Left lung (tissue), 10 donors: ENCODE data around the gene ZMYM4. TPM values are rescaled to one million over a fixed set of nuclear protein-coding genes. Genes with fewer than 3 reads are reported as not detected.
"Not testable (repeated sequence)": the region's sequence is repeated elsewhere in the genome, so short reads cannot be mapped to it uniquely, and the experiment has no call there.

Experiments used
- ATAC-seq: fragments of 200-7000 bp; cut with Tn5 transposase; one replicate; pipeline ENCODE4 v1.9.1; 2020; ENCODE audit warnings: moderate library complexity
- DNase-seq, 4 donors: peaks; one replicate each; pipeline ENCODE4 v3.0.0-alpha.2; 2013 to 2020
- H3K27ac ChIP-seq, 2 donors: fragments of 200-600 bp; sonication (generic) in 1 of 2; one replicate each; pipeline versions ENCODE4 v1.5.0 to v1.8.0; 2020 to 2021
- H3K27me3 ChIP-seq, 2 donors: fragments of 200-600 bp; sonication (generic) in 1 of 2; one replicate each; pipeline versions ENCODE4 v1.5.0 to v1.8.0; 2020 to 2021
- H3K36me3 ChIP-seq, 2 donors: fragments of 200-600 bp; sonication (generic) in 1 of 2; one replicate each; pipeline versions ENCODE4 v1.5.0 to v1.8.0; 2020 to 2021
- H3K4me1 ChIP-seq, 2 donors: fragments of 200-600 bp; one replicate each; pipeline ENCODE4 v1.8.0; 2021
- H3K4me3 ChIP-seq, 2 donors: fragments of 200-600 bp; sonication (generic) in 1 of 2; one replicate each; pipeline versions ENCODE4 v1.5.0 to v1.8.0; 2020 to 2021; ENCODE audit warnings: mild to moderate bottlenecking in 1 of 2
- H3K9me3 ChIP-seq, 2 donors: fragments of 200-600 bp; sonication (generic) in 1 of 2; one replicate each; pipeline versions ENCODE4 v1.5.0 to v1.8.0; 2020 to 2021
- CTCF ChIP-seq, 2 donors: fragments of 200-600 bp; sonication (generic) in 1 of 2; IDR thresholded peaks; one replicate each; pipeline versions ENCODE4 v1.5.0 to v1.8.0; 2021; ENCODE audit warnings: antibody characterized with exemption in 2 of 2
- intact Hi-C, 2 donors: fragments of 100-400 bp; cut with DNase I; formaldehyde crosslinking; loops; one replicate each; pipeline versions ENCODE4 v1.11.2 to v1.14.2; 2022
- polyA plus RNA-seq, 6 donors: library from polyadenylated mRNA; unstranded; fragments of 120-200 nt; gene quantifications; one replicate each; pipeline ENCODE4 v1.2.1, GENCODE V29; 2013; ENCODE audit not compliant: insufficient read length in 6 of 6
- total RNA-seq, 2 donors: library from RNA; stranded (reverse); fragmentation: NEBNext Ultra II Directional; extraction: Animal tissue kit (Norgen Biotek cat#: 25700); gene quantifications; one replicate each; pipeline ENCODE4 v1.2.1, GENCODE V29; 2021
- donor health status: DM: no; HTN: yes; CAD: no.
- donor health status: DM: no; HTN: no; CAD: no.

ZMYM4 gene
- total and polyA plus RNA-seq, 8 donors = 47.7 to 75.4 (median 68.3) TPM

DNA sequence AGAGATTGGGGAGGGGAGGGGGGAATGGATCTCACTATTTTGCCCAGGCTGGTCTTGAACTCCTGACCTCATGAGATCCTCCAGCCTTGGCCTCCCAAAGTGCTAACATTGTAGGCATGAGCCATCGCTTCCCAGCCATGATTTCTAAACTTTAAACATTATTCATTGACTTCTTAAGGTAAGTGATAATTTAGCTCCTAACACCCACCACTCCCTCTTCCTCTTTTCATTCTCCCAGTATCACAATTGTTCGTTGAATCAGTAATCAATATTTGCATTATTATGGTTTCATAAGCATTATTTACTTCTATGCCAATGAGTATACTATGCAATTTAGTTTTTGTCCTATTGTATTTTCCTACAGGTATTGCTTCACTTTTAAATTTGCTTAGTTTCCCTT is 42.0 kb upstream of the ZMYM4 start:
- Histone ChIP-seq H3K9me3 (no peaks in the 10 kb centered on the region), H3K27ac (no peak overlapping the region), H3K4me1 (no peaks in the 10 kb centered on the region), H3K4me3 (no peak overlapping the region), H3K36me3 (no peaks in the 10 kb centered on the region), H3K27me3 (no peaks in the 10 kb centered on the region)
- ATAC-seq (no peak), DNase-seq (no peak)
- intact Hi-C loops = no loop called here
- no peak for TF ChIP-seq CTCF (IDR thresholded peaks at IDR 0.05)

DNA sequence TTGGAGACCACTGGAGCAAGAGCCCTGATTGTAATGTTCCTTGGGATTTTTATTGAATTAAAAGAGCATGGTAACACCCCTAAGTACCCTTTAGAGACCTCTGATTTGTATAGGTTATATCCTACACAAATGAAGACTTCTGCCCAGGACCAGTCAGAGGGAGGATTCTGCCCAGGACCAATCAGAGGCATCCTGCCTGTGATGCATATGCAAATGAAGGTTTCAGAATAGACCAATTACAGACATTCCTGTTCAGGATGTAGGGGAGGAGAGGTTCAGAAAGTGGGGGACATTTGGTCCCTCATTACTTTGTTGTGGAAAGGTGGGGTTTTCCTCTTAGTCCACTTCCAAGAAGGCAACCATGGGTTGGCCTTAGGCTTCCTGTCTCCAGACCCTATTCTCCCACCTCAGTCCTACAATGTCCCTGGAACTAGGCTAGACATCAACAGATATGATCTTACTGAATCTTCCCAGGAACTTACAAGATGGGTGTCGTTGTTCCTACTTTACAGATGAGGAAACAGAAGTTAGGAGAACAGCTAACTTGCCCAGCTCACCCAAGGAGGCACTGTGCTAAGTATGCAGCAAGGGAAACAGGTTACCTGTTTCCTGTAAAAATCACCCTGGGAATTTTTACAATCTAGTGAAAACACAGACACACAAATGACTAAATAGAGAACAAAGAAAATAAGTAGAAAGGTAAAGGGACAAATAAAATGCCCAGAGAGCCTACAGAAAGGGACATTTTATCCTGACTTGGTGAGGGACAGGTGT is 38.7 kb upstream of the ZMYM4 start:
- H3K27me3 ChIP-seq = no peaks in the 10 kb centered on the region
- intact Hi-C loops = no loop called here
- TF ChIP-seq CTCF (IDR thresholded peaks at IDR 0.05) = no peak
- no peaks in the 10 kb centered on the region for H3K9me3 ChIP-seq
- DNase-seq (no peak), ATAC-seq (no peak)
- H3K4me3 ChIP-seq = no peak overlapping the region
- H3K36me3 ChIP-seq = no peaks in the 10 kb centered on the region
- H3K4me1 ChIP-seq = no peaks in the 10 kb centered on the region
- no peak overlapping the region for H3K27ac ChIP-seq

GRCh38 chr1:35231287-35231686 is 37.2 kb upstream of the ZMYM4 start:
- ATAC-seq (no peak), DNase-seq (no peak)
- TF ChIP-seq CTCF (IDR thresholded peaks at IDR 0.05) = no peak
- Histone ChIP-seq H3K27ac (no peak overlapping the region), H3K27me3 (no peaks in the 10 kb centered on the region), H3K4me3 (no peak overlapping the region), H3K4me1 (no peaks in the 10 kb centered on the region), H3K36me3 (no peaks in the 10 kb centered on the region), H3K9me3 (no peaks in the 10 kb centered on the region)
- intact Hi-C loops = no loop called here

DNA sequence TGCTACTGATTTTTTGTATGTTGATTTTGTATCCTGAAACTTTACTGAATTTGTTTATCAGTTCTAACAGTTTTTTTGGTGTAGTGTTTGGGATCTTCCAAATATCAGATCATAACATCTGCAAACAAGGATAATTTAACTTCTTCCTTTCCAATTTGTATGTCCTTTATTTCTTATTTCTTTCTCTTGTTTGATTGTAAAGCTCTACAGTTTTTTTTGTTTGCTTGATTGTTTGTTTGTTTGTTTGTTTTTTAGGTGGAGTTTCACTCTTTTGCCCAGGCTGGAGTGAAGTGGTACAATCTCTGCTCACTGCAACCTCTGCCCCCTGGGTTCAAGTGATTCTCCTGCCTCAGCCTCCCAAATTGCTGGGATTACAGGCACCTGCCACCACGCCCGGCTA is 31.7 kb upstream of the ZMYM4 start:
- H3K36me3 ChIP-seq, H3K4me1 ChIP-seq, H3K27me3 ChIP-seq, intact Hi-C loops, H3K9me3 ChIP-seq, H3K27ac ChIP-seq, ATAC-seq, H3K4me3 ChIP-seq, DNase-seq: not testable (repeated sequence)

DNA sequence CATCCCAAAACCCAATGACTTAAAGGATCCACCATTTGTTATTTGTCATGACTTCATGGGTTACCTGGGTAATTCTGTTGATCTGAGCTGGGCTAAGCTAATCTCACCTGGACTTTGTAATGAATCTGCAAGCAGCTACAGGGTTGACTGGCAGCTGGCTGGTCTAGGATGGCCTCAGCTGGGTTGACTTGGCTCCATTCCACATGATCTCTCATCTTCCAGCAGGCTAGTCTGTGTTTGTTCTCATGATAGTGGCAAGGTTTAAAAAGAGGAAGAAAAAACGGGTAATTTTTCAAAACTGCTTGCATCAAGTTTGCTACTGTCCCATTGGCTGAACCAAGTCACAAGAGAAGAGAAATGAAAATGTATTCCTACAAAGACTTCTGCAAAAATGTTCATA is 24.8 kb upstream of the ZMYM4 start:
- intact Hi-C loops = no loop called here
- Histone ChIP-seq H3K27me3 (no peaks in the 10 kb centered on the region), H3K36me3 (no peaks in the 10 kb centered on the region), H3K4me3 (no peak overlapping the region), H3K4me1 (no peaks in the 10 kb centered on the region), H3K9me3 (no peaks in the 10 kb centered on the region), H3K27ac (no peak overlapping the region)
- peak; percentile 15 for ATAC-seq
- TF ChIP-seq CTCF (IDR thresholded peaks at IDR 0.05) = no peak
- no peak for DNase-seq

GRCh38 chr1:35247256-35247655 is 21.3 kb upstream of the ZMYM4 start:
- Histone ChIP-seq H3K4me3 (no peak overlapping the region), H3K27me3 (no peaks in the 10 kb centered on the region), H3K36me3 (no peaks in the 10 kb centered on the region), H3K27ac (no peak overlapping the region), H3K4me1 (no peaks in the 10 kb centered on the region), H3K9me3 (no peaks in the 10 kb centered on the region)
- ATAC-seq = no peak
- intact Hi-C loops = no loop called here
- no peak for TF ChIP-seq CTCF (IDR thresholded peaks at IDR 0.05)
- no peak for DNase-seq
